Neuron (in vitro differentiated cells): ENCODE data around the gene EPB41L4B.
"Not testable (repeated sequence)": the region's sequence is repeated elsewhere in the genome, so short reads cannot be mapped to it uniquely, and the experiment has no call there.

Experiments used
- H2AFZ ChIP-seq: one replicate; pipeline ENCODE4 v1.6.1; 2013; ENCODE audit warnings: low read depth, mild to moderate bottlenecking, inconsistent platforms, low read length, moderate library complexity
- H3K27me3 ChIP-seq: one replicate; pipeline ENCODE4 v1.6.1; 2013; ENCODE audit warnings: low read length; ENCODE audit not compliant: insufficient read depth
- H3K36me3 ChIP-seq: one replicate; pipeline ENCODE4 v1.6.1; 2013; ENCODE audit warnings: low read length; ENCODE audit not compliant: insufficient read depth
- H3K4me1 ChIP-seq: one replicate; pipeline ENCODE4 v1.6.1; 2013; ENCODE audit warnings: low read length; ENCODE audit not compliant: insufficient read depth
- H3K4me3 ChIP-seq: 2 replicates; pipeline ENCODE4 v1.5.1; 2013; ENCODE audit warnings: mild to moderate bottlenecking, low read length, moderate library complexity
- H3K9me3 ChIP-seq: one replicate; pipeline ENCODE4 v1.6.1; 2013; ENCODE audit warnings: low read length

EPB41L4B gene

GRCh38 chr9:109239240-109239639 is 81.6 kb downstream of the EPB41L4B start:
- no peak overlapping the region for H2AFZ ChIP-seq
- H3K27me3 ChIP-seq: no peaks in the 10 kb centered on the region
- H3K9me3 ChIP-seq: no peaks in the 10 kb centered on the region
- no peaks in the 10 kb centered on the region for H3K36me3 ChIP-seq
- peaks cover 2% of the 10 kb centered on the region for H3K4me1 ChIP-seq
- H3K4me3 ChIP-seq: no peak overlapping the region

- H2AFZ ChIP-seq: no peak overlapping the region
- H3K36me3 ChIP-seq: no peaks in the 10 kb centered on the region
- no peaks in the 10 kb centered on the region for H3K27me3 ChIP-seq
- H3K9me3 ChIP-seq: no peaks in the 10 kb centered on the region
- H3K4me1 ChIP-seq: no peaks in the 10 kb centered on the region
- H3K4me3 ChIP-seq: no peak overlapping the region
These were observed 82.2 kb downstream of the EPB41L4B start for GRCh38 chr9:109238655-109239054.

GRCh38 chr9:109238125-109238524 is 82.7 kb downstream of the EPB41L4B start:
- Histone ChIP-seq H3K36me3 (no peaks in the 10 kb centered on the region), H3K4me3 (no peak overlapping the region), H3K27me3 (no peaks in the 10 kb centered on the region), H3K4me1 (no peaks in the 10 kb centered on the region), H2AFZ (no peak overlapping the region), H3K9me3 (no peaks in the 10 kb centered on the region)

GRCh38 chr9:109232449-109233237 is 88.2 kb downstream of the EPB41L4B start:
- Histone ChIP-seq H3K4me3 (no peak overlapping the region), H3K9me3 (no peaks in the 10 kb centered on the region), H3K4me1 (peaks cover 9% of the 10 kb centered on the region), H3K36me3 (no peaks in the 10 kb centered on the region), H2AFZ (peak overlapping the region; percentile 72), H3K27me3 (no peaks in the 10 kb centered on the region)

GRCh38 chr9:109231593-109231992 is 89.3 kb downstream of the EPB41L4B start:
- no peak overlapping the region for H3K4me3 ChIP-seq
- no peaks in the 10 kb centered on the region for H3K36me3 ChIP-seq
- no peaks in the 10 kb centered on the region for H3K9me3 ChIP-seq
- H3K27me3 ChIP-seq: no peaks in the 10 kb centered on the region
- peaks cover 9% of the 10 kb centered on the region for H3K4me1 ChIP-seq
- H2AFZ ChIP-seq: no peak overlapping the region

- H3K36me3 ChIP-seq: no peaks in the 10 kb centered on the region
- H2AFZ ChIP-seq: no peak overlapping the region
- peaks cover 9% of the 10 kb centered on the region for H3K4me1 ChIP-seq
- H3K9me3 ChIP-seq: no peaks in the 10 kb centered on the region
- H3K4me3 ChIP-seq: no peak overlapping the region
- peaks cover 2% of the 10 kb centered on the region for H3K27me3 ChIP-seq
These were observed 90.6 kb downstream of the EPB41L4B start for GRCh38 chr9:109230277-109230676.

GRCh38 chr9:109229682-109230081 is 91.2 kb downstream of the EPB41L4B start:
- H2AFZ ChIP-seq: no peak overlapping the region
- peaks cover 2% of the 10 kb centered on the region for H3K27me3 ChIP-seq
- no peaks in the 10 kb centered on the region for H3K9me3 ChIP-seq
- H3K36me3 ChIP-seq: no peaks in the 10 kb centered on the region
- peaks cover 9% of the 10 kb centered on the region for H3K4me1 ChIP-seq
- no peak overlapping the region for H3K4me3 ChIP-seq

- peaks cover 9% of the 10 kb centered on the region for H3K4me1 ChIP-seq
- H3K9me3 ChIP-seq: no peaks in the 10 kb centered on the region
- peaks cover 2% of the 10 kb centered on the region for H3K27me3 ChIP-seq
- H2AFZ ChIP-seq: no peak overlapping the region
- H3K4me3 ChIP-seq: no peak overlapping the region
- no peaks in the 10 kb centered on the region for H3K36me3 ChIP-seq
These were observed 92.7 kb downstream of the EPB41L4B start for GRCh38 chr9:109228093-109228642.

GRCh38 chr9:109225629-109226028 is 95.2 kb downstream of the EPB41L4B start:
- Histone ChIP-seq H3K4me1 (no peaks in the 10 kb centered on the region), H3K36me3 (no peaks in the 10 kb centered on the region), H3K4me3 (no peak overlapping the region), H3K9me3 (no peaks in the 10 kb centered on the region), H3K27me3 (peaks cover 6% of the 10 kb centered on the region), H2AFZ (no peak overlapping the region)

GRCh38 chr9:109224751-109225150 is 96.1 kb downstream of the EPB41L4B start:
- Histone ChIP-seq H3K27me3 (peaks cover 6% of the 10 kb centered on the region), H3K36me3 (no peaks in the 10 kb centered on the region), H3K9me3 (no peaks in the 10 kb centered on the region), H3K4me3 (no peak overlapping the region), H2AFZ (no peak overlapping the region), H3K4me1 (no peaks in the 10 kb centered on the region)

- not testable (repeated sequence) for H3K36me3 ChIP-seq, H3K27me3 ChIP-seq, H3K4me1 ChIP-seq, H2AFZ ChIP-seq, H3K9me3 ChIP-seq, H3K4me3 ChIP-seq
These were observed 102.6 kb downstream of the EPB41L4B start for GRCh38 chr9:109218242-109218641.

- H3K4me3 ChIP-seq: no peak overlapping the region
- H2AFZ ChIP-seq: no peak overlapping the region
- peaks cover 2% of the 10 kb centered on the region for H3K27me3 ChIP-seq
- H3K4me1 ChIP-seq: no peaks in the 10 kb centered on the region
- H3K9me3 ChIP-seq: no peaks in the 10 kb centered on the region
- no peaks in the 10 kb centered on the region for H3K36me3 ChIP-seq
These were observed 106.4 kb downstream of the EPB41L4B start for GRCh38 chr9:109214414-109214813.

GRCh38 chr9:109213285-109214121 is 107.4 kb downstream of the EPB41L4B start:
- no peaks in the 10 kb centered on the region for H3K9me3 ChIP-seq
- no peaks in the 10 kb centered on the region for H3K36me3 ChIP-seq
- H3K4me3 ChIP-seq: no peak overlapping the region

More at GRCh38 chr9:109213285-109214121, 107.4 kb downstream of the EPB41L4B start:
- peaks cover 2% of the 10 kb centered on the region for H3K27me3 ChIP-seq
- H2AFZ ChIP-seq: no peak overlapping the region
- no peaks in the 10 kb centered on the region for H3K4me1 ChIP-seq
